Astrocyte of the cerebellum (primary cell): ENCODE measurements around the gene ZNF142.

ENCODE experiments used
- DNase-seq: peaks from one replicate; pipeline ENCODE4 v3.0.0-alpha.2; 2011; ENCODE audit warnings: low read depth
- H3K4me3 ChIP-seq: 2 replicates; pipeline ENCODE4 v1.5.1; 2011; ENCODE audit warnings: mild to moderate bottlenecking, low read depth, low read length, moderate library complexity
- in situ Hi-C: cut with HindIII; loops from 2 replicates; pipeline ENCODE4 v1.10.0; 2017; ENCODE audit warnings: low sequenced_read_pairs
- TF ChIP-seq, protein P1 (sequence below): IDR thresholded peaks from 2 replicates; pipeline ENCODE4 v1.5.1; 2012; ENCODE audit warnings: low read length, low read depth, moderate library complexity, mild to moderate bottlenecking; ENCODE audit errors: missing control alignments

The ZNF142 gene

GRCh38 chr2:218642786-218643185 lies 16.6 kb downstream of the ZNF142 start:
- in situ Hi-C loops = no loop called here
- TF ChIP-seq, protein P1, sequence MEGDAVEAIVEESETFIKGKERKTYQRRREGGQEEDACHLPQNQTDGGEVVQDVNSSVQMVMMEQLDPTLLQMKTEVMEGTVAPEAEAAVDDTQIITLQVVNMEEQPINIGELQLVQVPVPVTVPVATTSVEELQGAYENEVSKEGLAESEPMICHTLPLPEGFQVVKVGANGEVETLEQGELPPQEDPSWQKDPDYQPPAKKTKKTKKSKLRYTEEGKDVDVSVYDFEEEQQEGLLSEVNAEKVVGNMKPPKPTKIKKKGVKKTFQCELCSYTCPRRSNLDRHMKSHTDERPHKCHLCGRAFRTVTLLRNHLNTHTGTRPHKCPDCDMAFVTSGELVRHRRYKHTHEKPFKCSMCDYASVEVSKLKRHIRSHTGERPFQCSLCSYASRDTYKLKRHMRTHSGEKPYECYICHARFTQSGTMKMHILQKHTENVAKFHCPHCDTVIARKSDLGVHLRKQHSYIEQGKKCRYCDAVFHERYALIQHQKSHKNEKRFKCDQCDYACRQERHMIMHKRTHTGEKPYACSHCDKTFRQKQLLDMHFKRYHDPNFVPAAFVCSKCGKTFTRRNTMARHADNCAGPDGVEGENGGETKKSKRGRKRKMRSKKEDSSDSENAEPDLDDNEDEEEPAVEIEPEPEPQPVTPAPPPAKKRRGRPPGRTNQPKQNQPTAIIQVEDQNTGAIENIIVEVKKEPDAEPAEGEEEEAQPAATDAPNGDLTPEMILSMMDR = no peak
- DNase-seq = no peak
- no peak overlapping the region for H3K4me3 ChIP-seq

DNA sequence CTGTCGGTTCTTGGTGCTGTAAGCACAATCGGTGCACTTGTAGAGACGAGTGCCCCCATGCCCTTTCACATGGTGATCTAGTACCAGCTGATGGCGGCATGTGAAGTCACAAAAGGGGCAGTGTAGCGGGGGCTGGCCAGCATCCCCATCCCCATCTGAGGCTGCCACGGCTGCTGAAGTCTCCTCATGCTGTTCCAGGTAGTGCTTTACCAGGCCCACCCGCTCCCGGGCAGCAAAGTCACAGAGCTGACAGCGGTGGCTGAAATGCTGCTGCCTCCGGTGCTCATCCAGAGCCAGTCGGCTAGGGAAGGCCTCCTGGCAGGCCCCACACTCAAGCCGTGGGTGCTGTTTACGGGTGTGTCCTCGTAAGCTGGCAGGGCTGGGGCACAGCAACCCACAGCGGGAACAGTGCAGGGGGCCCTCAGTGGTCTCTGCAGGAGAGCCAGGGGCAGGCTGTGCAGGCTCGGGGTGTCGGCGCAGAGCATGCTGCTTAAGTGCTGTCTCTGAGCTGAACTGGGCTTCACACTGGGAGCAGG lies 17.2 kb downstream of the ZNF142 start:
- TF ChIP-seq, protein P1 = no peak
- in situ Hi-C loops = no loop called here
- DNase-seq = no peak
- no peak overlapping the region for H3K4me3 ChIP-seq

DNA sequence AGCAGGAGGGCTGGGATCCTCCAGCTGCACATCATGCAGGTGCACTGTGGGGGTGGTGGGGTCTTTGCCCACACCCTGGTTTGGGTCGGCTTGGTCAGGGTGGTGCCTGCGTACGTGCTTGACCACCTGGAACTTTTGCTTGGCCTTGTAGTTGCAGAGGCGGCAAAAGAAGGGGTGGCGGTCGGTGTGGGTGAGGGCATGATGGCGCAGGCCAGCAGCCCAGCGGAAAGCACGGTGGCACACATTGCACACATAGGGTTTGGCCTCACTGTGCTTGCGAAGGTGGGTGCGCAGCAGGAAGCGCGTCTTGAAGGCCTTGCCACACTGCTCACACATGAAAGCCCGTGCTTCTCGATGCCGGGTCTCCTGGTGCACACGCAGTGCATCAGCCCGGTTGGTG lies 21.1 kb downstream of the ZNF142 start:
- no peak for DNase-seq
- TF ChIP-seq, protein P1 = no peak
- no peak overlapping the region for H3K4me3 ChIP-seq
- in situ Hi-C loops = no loop called here

- TF ChIP-seq, protein P1 = no peak
- DNase-seq = no peak
- in situ Hi-C loops = no loop called here
- H3K4me3 ChIP-seq = no peak overlapping the region
These were observed 23.7 kb downstream of the ZNF142 start for GRCh38 chr2:218635719-218636118.

DNA sequence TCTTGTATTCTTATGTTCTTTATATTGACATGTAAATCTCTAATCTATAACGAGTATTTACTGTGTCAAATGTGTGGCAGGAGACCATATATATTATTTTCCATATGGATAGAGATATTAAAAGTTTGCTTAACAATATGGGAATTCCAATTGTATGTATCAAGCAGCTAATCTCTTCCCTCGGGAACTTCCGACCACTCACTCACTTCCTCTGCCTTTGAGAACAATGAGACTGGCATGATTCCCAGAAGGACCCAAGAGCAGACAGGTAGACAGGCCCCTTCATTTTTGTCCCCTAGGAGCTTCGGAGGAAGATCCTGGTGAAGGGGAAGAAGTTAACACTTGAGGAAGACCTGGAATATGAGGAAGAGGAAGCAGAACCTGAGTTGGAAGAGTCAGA lies 27.6 kb downstream of the ZNF142 start:
- peak; percentile 9 for DNase-seq
- no peak overlapping the region for H3K4me3 ChIP-seq
- TF ChIP-seq, protein P1 = no peak
- in situ Hi-C loops = no loop called here

DNA sequence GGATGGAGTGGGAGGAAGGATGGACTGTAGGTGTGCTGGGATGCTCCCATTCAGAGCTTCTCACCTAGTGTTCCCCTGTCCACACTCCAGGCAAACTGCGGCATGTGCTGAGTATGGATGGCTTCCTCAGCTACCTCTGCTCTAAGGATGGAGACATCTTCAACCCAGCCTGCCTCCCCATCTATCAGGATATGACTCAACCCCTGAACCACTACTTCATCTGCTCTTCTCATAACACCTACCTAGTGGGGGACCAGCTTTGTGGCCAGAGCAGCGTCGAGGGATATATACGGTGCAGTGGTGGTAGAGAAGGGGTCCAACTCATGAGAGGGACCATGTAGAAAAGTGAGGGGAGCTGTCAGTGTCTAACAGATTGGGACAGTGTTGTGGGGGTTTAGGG lies 31.5 kb downstream of the ZNF142 start:
- in situ Hi-C loops = no loop called here
- TF ChIP-seq, protein P1 = no peak
- no peak for DNase-seq
- H3K4me3 ChIP-seq = no peak overlapping the region

- in situ Hi-C loops = no loop called here
- TF ChIP-seq, protein P1 = no peak
- DNase-seq = no peak
- H3K4me3 ChIP-seq = no peak overlapping the region
These were observed 33.1 kb downstream of the ZNF142 start for GRCh38 chr2:218626369-218626768.
